ENCODE results near the gene EPHA4.

EPHA4 gene

GRCh38 chr2:221572219-221572820 lies at the start of gene EPHA4:
EPHA4 (minus strand) TSS chr2:221572304; CDS start chr2:221572248, 56 bp downstream.
- peak; percentile 83 for DNase-seq

GRCh38 chr2:221618007-221618406 lies 45.9 kb upstream of the EPHA4 start:
- DNase-seq = no peak

GRCh38 chr2:221616561-221616960 lies 44.5 kb upstream of the EPHA4 start:
- no peak for DNase-seq

GRCh38 chr2:221614274-221614673 lies 42.2 kb upstream of the EPHA4 start:
- no peak for DNase-seq

- DNase-seq = no peak
Measured at GRCh38 chr2:221612800-221613199, 40.7 kb upstream of the EPHA4 start.

GRCh38 chr2:221612161-221612560 lies 40.1 kb upstream of the EPHA4 start:
- DNase-seq = no peak

GRCh38 chr2:221610675-221611074 lies 38.6 kb upstream of the EPHA4 start:
- DNase-seq = no peak

GRCh38 chr2:221610255-221610654 lies 38.2 kb upstream of the EPHA4 start:
- no peak for DNase-seq

- DNase-seq = no peak
Measured at GRCh38 chr2:221608442-221608841, 36.3 kb upstream of the EPHA4 start.

GRCh38 chr2:221606424-221606823 lies 34.3 kb upstream of the EPHA4 start:
- no peak for DNase-seq

- DNase-seq = no peak
Measured at GRCh38 chr2:221605751-221606240, 33.7 kb upstream of the EPHA4 start.

- DNase-seq = no peak
Measured at GRCh38 chr2:221602938-221603337, 30.8 kb upstream of the EPHA4 start.

GRCh38 chr2:221601376-221601775 lies 29.3 kb upstream of the EPHA4 start:
- no peak for DNase-seq

GRCh38 chr2:221600388-221600787 lies 28.3 kb upstream of the EPHA4 start:
- DNase-seq = no peak

GRCh38 chr2:221596192-221596591 lies 24.1 kb upstream of the EPHA4 start:
- DNase-seq = peak; percentile 1

- no peak for DNase-seq
Measured at GRCh38 chr2:221590861-221591365, 18.8 kb upstream of the EPHA4 start.

GRCh38 chr2:221589696-221590095 lies 17.6 kb upstream of the EPHA4 start:
- DNase-seq = no peak

- DNase-seq = no peak
Measured at GRCh38 chr2:221588306-221588985, 16.3 kb upstream of the EPHA4 start.

GRCh38 chr2:221581986-221582385 lies 9.9 kb upstream of the EPHA4 start:
- DNase-seq = no peak

GRCh38 chr2:221574231-221574570 lies 2.1 kb upstream of the EPHA4 start:
- DNase-seq = no peak

GRCh38 chr2:221573430-221574230 lies 1.5 kb upstream of the EPHA4 start:
- peak; percentile 86 for DNase-seq

GRCh38 chr2:221572821-221573429 lies 821 bp upstream of the EPHA4 start:
- peak; percentile 29 for DNase-seq

- DNase-seq = no peak
Measured at GRCh38 chr2:221571551-221572218, 419 bp downstream of the EPHA4 start.
